Omental fat pad (tissue), 4 donors: Measurements from ENCODE around the gene SAMD9. TPM values are rescaled to one million over a fixed set of nuclear protein-coding genes. Genes with fewer than 3 reads are reported as not detected.
"Not testable (repeated sequence)": the region's sequence is repeated elsewhere in the genome, so short reads cannot be mapped to it uniquely, and the experiment has no call there.

ENCODE experiments used
- ATAC-seq: fragments of 150-250 bp; one replicate; pipeline ENCODE4 v1.9.1; 2016; ENCODE audit warnings: mild to moderate bottlenecking, moderate library complexity; ENCODE audit not compliant: low FRiP score
- DNase-seq: peaks from one replicate; pipeline ENCODE4 v3.0.0-alpha.2; 2019; ENCODE audit warnings: low spot score
- total RNA-seq, 4 donors: library from RNA; depleted of rRNA; stranded (reverse); fragments of >200 nt; gene quantifications; one replicate each; pipeline ENCODE4 v1.1.0, GENCODE V29; 2016
- TF ChIP-seq, protein P1 (sequence below), 3 donors: fragments of 450-650 bp; IDR thresholded peaks; one replicate each; pipeline ENCODE4 v1.5.1; 2016 to 2017; ENCODE audit warnings: antibody characterized with exemption in 3 of 3, mild to moderate bottlenecking in 3 of 3, moderate library complexity in 2 of 3

The SAMD9 gene
- total RNA-seq, 4 donors from 2014 or later, result 5.5 to 17.5 (median 8.4) TPM

- TF ChIP-seq, protein P1, sequence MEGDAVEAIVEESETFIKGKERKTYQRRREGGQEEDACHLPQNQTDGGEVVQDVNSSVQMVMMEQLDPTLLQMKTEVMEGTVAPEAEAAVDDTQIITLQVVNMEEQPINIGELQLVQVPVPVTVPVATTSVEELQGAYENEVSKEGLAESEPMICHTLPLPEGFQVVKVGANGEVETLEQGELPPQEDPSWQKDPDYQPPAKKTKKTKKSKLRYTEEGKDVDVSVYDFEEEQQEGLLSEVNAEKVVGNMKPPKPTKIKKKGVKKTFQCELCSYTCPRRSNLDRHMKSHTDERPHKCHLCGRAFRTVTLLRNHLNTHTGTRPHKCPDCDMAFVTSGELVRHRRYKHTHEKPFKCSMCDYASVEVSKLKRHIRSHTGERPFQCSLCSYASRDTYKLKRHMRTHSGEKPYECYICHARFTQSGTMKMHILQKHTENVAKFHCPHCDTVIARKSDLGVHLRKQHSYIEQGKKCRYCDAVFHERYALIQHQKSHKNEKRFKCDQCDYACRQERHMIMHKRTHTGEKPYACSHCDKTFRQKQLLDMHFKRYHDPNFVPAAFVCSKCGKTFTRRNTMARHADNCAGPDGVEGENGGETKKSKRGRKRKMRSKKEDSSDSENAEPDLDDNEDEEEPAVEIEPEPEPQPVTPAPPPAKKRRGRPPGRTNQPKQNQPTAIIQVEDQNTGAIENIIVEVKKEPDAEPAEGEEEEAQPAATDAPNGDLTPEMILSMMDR (IDR thresholded peaks at IDR 0.05), result no peak
- DNase-seq (no peak), ATAC-seq (no peak)
Observed at GRCh38 chr7:93062599-93062998, 55.2 kb downstream of the SAMD9 start.

DNA sequence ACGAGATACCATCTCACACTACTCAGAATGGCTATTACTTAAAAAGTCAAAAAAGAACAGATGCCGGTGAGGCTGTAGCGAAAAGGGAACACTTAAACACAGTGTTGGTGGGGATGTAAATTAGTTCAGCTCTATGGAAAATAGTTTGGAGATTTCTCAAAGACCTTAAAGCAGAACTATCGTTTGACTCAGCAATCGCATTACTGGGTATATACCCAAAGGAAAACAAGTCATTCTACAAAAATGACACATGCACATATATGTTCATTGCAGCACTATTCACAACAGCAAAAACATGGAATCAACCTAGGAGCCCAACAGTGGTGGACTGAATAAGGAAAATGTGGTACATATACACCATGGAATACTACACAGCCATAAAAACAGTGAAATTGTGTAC, 56.9 kb downstream of the SAMD9 start:
- TF ChIP-seq, protein P1 (IDR thresholded peaks at IDR 0.05), result no peak
- ATAC-seq, result no peak
- DNase-seq, result no peak

DNA sequence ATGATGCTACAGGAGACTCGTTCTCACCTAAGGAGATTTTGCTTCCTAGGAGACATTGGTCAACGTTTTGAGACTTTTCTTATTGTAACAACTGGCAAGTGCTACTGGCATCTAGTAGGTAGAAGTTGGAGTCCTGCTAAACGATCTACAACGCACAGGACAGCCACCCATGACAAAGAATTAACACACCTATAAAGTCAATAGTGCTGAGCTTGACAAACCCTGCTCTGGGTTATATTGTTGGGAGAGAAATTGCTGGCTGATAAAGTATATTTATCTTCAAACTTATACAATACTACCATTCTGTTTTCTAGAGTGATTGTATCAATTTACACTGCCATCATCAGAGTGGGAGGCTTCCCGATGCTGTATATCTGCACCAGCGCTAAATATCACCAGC, 57.8 kb downstream of the SAMD9 start:
- ATAC-seq, result no peak
- no peak for DNase-seq
- TF ChIP-seq, protein P1 (IDR thresholded peaks at IDR 0.05), result no peak

- ATAC-seq, DNase-seq: not testable (repeated sequence)
Observed at GRCh38 chr7:93056621-93057020, 61.2 kb downstream of the SAMD9 start.

- TF ChIP-seq, protein P1 (IDR thresholded peaks at IDR 0.05), result peak in 1 of 3 donors; percentile 16
- no peak for ATAC-seq
- DNase-seq, result no peak
Observed at GRCh38 chr7:93055543-93056107, 62.2 kb downstream of the SAMD9 start.

DNA sequence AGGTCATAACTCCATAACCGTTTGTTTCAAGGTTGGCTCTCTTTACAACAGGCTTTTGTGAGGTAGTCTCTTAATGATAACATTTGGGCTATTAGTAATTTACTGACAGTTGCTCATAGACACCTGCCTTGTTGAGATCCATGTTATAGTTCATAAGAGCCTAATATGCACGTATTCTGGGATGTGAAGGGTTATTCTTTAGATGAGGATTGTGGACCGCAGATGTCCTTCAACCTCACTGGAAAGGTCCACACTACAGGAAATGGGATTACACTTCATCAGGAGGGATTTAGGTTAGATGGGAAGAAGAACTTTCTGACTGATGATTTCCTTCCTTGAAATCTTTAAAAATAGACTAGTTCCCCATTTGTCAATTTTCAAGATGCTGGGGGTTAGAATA, 62.8 kb downstream of the SAMD9 start:
- TF ChIP-seq, protein P1 (IDR thresholded peaks at IDR 0.05), result no peak
- DNase-seq (no peak), ATAC-seq (no peak)

- ATAC-seq (no peak), DNase-seq (no peak)
- TF ChIP-seq, protein P1 (IDR thresholded peaks at IDR 0.05), result no peak
Observed at GRCh38 chr7:93053949-93054943, 63.5 kb downstream of the SAMD9 start.
